ENCODE results near the gene VANGL2. TPM values are rescaled to one million over a fixed set of nuclear protein-coding genes. Genes with fewer than 3 reads are reported as not detected.

The VANGL2 gene
- total and polyA plus RNA-seq, 2 experiments from 2014 or later = 17.7 to 51.3 TPM

DNA sequence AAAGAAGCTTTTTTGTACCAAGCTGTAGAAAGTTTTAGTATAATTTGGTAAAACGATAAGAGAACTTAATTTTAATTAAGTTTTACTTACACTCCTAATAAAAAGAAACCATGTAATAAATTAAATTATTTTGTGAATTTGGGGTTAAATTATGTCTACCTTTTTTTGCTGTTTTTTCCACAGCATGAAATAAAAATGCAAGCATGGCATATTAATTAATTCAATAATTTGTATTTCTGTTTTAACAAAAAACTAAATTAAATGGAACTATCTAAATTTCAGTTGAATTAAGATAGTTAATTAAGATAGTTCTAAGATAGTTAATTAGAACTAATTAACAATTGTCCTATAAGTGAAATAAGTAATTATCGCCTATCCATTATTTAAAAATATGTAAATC lies 39.4 kb downstream of the VANGL2 start (continued):
- TF ChIP-seq, protein P1, sequence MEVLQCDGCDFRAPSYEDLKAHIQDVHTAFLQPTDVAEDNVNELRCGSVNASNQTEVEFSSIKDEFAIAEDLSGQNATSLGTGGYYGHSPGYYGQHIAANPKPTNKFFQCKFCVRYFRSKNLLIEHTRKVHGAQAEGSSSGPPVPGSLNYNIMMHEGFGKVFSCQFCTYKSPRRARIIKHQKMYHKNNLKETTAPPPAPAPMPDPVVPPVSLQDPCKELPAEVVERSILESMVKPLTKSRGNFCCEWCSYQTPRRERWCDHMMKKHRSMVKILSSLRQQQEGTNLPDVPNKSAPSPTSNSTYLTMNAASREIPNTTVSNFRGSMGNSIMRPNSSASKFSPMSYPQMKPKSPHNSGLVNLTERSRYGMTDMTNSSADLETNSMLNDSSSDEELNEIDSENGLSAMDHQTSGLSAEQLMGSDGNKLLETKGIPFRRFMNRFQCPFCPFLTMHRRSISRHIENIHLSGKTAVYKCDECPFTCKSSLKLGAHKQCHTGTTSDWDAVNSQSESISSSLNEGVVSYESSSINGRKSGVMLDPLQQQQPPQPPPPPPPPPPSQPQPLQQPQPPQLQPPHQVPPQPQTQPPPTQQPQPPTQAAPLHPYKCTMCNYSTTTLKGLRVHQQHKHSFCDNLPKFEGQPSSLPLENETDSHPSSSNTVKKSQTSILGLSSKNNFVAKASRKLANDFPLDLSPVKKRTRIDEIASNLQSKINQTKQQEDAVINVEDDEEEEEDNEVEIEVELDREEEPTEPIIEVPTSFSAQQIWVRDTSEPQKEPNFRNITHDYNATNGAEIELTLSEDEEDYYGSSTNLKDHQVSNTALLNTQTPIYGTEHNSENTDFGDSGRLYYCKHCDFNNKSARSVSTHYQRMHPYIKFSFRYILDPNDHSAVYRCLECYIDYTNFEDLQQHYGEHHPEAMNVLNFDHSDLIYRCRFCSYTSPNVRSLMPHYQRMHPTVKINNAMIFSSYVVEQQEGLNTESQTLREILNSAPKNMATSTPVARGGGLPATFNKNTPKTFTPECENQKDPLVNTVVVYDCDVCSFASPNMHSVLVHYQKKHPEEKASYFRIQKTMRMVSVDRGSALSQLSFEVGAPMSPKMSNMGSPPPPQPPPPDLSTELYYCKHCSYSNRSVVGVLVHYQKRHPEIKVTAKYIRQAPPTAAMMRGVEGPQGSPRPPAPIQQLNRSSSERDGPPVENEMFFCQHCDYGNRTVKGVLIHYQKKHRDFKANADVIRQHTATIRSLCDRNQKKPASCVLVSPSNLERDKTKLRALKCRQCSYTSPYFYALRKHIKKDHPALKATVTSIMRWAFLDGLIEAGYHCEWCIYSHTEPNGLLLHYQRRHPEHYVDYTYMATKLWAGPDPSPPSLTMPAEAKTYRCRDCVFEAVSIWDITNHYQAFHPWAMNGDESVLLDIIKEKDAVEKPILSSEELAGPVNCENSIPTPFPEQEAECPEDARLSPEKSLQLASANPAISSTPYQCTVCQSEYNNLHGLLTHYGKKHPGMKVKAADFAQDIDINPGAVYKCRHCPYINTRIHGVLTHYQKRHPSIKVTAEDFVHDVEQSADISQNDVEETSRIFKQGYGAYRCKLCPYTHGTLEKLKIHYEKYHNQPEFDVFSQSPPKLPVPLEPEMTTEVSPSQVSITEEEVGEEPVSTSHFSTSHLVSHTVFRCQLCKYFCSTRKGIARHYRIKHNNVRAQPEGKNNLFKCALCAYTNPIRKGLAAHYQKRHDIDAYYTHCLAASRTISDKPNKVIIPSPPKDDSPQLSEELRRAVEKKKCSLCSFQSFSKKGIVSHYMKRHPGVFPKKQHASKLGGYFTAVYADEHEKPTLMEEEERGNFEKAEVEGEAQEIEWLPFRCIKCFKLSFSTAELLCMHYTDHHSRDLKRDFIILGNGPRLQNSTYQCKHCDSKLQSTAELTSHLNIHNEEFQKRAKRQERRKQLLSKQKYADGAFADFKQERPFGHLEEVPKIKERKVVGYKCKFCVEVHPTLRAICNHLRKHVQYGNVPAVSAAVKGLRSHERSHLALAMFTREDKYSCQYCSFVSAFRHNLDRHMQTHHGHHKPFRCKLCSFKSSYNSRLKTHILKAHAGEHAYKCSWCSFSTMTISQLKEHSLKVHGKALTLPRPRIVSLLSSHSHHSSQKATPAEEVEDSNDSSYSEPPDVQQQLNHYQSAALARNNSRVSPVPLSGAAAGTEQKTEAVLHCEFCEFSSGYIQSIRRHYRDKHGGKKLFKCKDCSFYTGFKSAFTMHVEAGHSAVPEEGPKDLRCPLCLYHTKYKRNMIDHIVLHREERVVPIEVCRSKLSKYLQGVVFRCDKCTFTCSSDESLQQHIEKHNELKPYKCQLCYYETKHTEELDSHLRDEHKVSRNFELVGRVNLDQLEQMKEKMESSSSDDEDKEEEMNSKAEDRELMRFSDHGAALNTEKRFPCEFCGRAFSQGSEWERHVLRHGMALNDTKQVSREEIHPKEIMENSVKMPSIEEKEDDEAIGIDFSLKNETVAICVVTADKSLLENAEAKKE (CRISPR knock-in tag; IDR thresholded peaks at IDR 0.05) = no peak
- TF ChIP-seq ZNF114 (CRISPR knock-in tag; IDR thresholded peaks at IDR 0.05) (no peak), STAT1 (IDR thresholded peaks at IDR 0.05; ENCODE audit: unreplicated experiment) (no peak), JUNB (IDR thresholded peaks at IDR 0.05; ENCODE audit: unreplicated experiment) (no peak)

DNA sequence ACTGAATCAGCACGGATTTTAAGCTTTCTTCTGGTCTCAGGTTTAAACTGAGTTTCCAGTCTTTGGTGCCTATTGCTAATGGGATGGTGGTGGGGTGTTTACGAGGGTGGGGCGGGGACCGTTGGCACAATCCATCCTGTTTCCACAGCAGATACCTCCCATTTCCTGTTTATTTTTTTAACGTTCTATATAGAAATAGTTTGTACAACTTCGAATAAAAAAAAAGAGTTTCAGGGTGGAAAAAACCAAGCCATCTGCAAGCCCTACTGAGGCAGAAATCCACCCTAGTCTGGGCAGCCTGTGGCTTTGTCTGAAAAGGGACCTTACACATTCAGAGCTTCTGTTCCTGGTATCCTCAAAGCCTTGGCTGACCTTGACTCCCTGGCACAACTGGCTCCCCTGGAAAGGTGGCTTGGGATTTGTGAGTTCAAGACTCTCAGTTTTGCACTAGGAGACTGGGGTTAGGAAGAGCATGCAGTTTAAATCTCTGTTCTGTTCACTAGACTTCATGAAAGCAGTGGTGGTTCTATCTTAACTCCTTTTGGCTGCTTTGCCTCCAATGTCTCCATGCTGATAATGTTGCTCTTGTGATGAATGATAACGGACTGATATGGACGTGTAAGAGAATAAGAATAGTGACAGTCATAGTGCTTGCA lies 46.7 kb downstream of the VANGL2 start:
- Mint-ChIP-seq H3K36me3 (ENCODE audit: low read depth) (no peaks in the 10 kb centered on the region), H3K27me3 (ENCODE audit: insufficient read depth, low read depth, poor library complexity) (no peaks in the 10 kb centered on the region), H3K4me3 (no peak overlapping the region), H3K4me1 (no peaks in the 10 kb centered on the region), H3K27ac (no peak overlapping the region), H3K9me3 (no peaks in the 10 kb centered on the region)
- DNase-seq (ENCODE audit: low spot score) = no peak
- no peaks in the 10 kb centered on the region for H3K36me3 ChIP-seq (ENCODE audit: insufficient read depth)
- H2AFZ ChIP-seq = peak overlapping the region; percentile 59; the same call in 1 of the 2 replicates
- H3K27me3 ChIP-seq (ENCODE audit: insufficient read depth) = no peaks in the 10 kb centered on the region
- H3K79me2 ChIP-seq (replicated peaks; ENCODE audit: insufficient read depth) = no peaks in the 10 kb centered on the region
- no peaks in the 10 kb centered on the region for H3K4me1 ChIP-seq (ENCODE audit: insufficient read depth)
- no peak overlapping the region for H3K27ac ChIP-seq (ENCODE audit: low read depth)
- ATAC-seq = no peak
- H3F3A ChIP-seq (replicated peaks; ENCODE audit: low read depth) = no peaks in the 10 kb centered on the region
- H3K9me2 ChIP-seq (ENCODE audit: insufficient read depth) = peaks cover 4% of the 10 kb centered on the region; the same call in 1 of the 2 replicates
- no peak overlapping the region for H3K4me3 ChIP-seq
- TF ChIP-seq EZH2 (IDR thresholded peaks at IDR 0.05; ENCODE audit: low read depth, unreplicated experiment) (no peak), STAT1 (IDR thresholded peaks at IDR 0.05; ENCODE audit: unreplicated experiment) (no peak)
- no peaks in the 10 kb centered on the region for H4K20me1 ChIP-seq (replicated peaks; ENCODE audit: insufficient read depth)
- H3K4me2 ChIP-seq = no peak overlapping the region

Measured in GM23338 (cell line).